CD4-positive, alpha-beta T cell treated with Interleukin-10 for 1 hour (primary cell): ENCODE data around the gene OXNAD1.
"Not testable (repeated sequence)": the region's sequence is repeated elsewhere in the genome, so short reads cannot be mapped to it uniquely, and the experiment has no call there.

Source experiments
- DNase-seq: peaks from one replicate; pipeline ENCODE4 v3.0.0-alpha.2; 2020

The OXNAD1 gene

GRCh38 chr3:16304061-16305010, 39.3 kb downstream of the OXNAD1 start:
- no peak for DNase-seq

DNA sequence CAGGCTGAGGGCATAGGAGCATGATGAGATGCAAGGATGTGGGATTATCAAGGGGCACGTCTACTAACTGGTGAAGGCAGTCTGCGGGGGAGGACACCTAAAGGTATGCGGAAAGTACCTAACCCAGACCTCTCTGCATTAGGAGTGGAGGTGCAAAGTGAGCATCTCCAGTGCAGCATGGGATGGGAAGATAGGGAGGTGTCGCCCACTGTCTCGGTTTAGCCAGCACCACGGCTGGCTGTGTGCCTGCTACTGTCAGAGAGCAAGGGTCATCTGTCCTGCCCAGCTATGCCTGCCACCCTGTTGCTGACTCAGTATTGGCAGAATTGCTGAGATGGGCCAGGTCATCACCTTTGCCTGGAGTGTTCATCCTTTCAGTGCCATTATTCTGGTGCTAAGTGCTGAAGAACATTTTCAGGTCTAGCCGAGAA, 40.1 kb downstream of the OXNAD1 start:
- peak; percentile 63 for DNase-seq

DNA sequence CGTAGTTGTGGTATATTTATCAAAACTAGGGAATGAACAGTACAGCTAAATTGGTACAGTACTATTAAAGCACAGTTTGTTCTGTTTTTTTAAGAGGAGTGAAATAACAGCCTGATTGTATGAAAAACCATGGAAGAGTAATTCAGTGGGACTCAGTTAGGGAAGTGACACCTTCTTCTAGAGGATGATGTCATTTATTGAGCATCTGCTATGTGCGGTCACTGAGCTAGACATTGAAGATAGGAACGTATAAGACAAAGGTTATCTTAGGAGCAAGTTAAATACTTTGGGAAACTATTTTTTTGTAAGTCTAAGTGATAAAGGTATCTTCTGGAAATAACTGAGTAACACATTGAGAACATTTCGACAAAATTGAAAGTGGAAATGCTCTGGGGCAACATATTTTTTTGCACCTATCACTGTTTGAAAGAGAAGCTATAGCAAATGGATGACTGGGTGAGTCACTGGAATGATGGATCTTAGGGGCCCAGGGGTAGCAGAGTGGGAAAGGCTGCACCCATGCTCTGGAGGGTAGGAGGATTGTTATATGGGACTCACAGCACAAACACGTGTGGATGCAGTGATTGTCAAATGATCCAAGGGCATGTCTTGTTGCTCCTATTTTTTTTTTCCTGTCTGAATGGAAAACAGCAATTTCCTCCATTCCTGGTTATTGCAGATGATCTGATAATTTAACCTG, 43.0 kb downstream of the OXNAD1 start:
- no peak for DNase-seq

GRCh38 chr3:16308727-16309126, 43.7 kb downstream of the OXNAD1 start:
- no peak for DNase-seq

DNA sequence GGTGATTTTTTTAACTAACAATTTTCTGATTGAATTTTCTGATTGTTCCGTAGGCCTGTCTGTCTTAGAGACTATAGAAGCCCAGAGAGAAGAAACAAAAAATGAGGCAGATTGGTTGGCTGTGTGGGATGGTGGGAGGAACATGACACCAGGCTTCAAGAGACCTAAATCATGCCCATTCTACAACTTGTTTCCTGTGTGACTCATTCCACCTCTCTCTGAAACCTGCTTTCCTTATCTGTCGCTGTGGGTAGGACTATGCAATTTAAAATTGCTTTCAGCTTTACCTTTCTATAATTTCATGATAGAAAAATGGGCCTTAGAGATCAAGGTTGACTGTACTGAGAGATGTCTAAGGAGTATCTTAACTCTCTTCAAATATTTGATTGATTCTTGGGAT, 44.5 kb downstream of the OXNAD1 start:
- peak; percentile 81 for DNase-seq

- not testable (repeated sequence) for DNase-seq
These were observed 45.5 kb downstream of the OXNAD1 start for GRCh38 chr3:16310486-16310885.

- peak; percentile 71 for DNase-seq
These were observed 47.0 kb downstream of the OXNAD1 start for GRCh38 chr3:16311960-16312451.

- no peak for DNase-seq
These were observed 49.1 kb downstream of the OXNAD1 start for GRCh38 chr3:16313886-16314645.

DNA sequence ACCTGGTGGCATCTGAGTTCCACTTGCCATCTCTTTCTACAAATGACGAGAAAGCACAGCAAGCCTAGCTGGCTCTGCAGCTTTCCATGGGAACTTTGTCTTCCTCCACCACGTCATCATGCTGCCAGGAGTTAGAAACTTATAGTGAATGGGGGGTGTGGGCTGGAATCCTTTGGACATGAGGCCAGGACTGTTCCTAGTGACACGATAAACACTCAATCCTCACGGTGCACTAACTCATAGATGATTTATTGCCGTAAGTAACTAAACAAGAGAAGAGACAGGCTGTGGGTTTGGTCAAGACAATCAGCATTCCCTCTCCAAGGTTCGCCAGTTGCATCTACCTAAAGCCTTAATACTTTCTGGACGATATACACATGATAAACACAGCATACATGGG, 50.6 kb downstream of the OXNAD1 start:
- no peak for DNase-seq

DNA sequence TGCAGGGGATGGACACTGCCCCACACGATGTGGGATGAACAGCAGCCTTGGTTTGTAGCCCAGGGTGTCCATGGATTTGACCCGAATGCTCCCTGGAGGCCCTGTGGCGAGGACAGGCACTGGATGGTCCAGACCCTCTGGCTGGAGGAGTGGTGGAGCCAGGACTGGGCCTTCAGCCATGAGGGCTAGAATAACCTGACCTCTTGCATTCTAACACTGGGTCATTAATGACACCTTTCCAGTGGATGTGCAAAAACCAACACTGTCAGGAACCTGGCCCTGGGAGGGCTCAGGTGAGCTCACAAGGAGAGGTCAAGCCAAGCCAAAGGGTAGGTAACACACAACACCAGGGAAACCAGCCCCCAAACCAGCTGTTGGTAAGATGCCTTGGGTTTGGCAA, 51.4 kb downstream of the OXNAD1 start:
- DNase-seq, result no peak

- no peak for DNase-seq
These were observed 52.0 kb downstream of the OXNAD1 start for GRCh38 chr3:16316847-16317560.

DNA sequence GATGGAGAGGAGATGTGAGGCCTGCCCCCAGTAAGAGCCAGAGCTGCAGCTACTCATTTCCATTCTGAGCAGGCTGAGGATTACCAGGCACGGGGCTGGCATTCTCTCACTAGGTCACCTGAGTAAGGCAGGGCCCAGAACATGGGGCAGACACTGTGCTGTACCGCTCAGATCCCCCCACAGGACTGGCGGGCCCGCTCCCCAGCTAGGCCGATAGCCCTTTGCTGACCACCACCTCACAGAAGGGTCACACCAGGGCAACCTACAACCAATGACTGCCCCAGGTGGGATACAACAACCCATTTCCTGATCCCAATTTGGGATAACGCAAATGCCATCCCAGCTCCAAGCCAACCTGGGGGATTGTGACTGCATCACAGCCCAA, 52.5 kb downstream of the OXNAD1 start:
- no peak for DNase-seq

DNA sequence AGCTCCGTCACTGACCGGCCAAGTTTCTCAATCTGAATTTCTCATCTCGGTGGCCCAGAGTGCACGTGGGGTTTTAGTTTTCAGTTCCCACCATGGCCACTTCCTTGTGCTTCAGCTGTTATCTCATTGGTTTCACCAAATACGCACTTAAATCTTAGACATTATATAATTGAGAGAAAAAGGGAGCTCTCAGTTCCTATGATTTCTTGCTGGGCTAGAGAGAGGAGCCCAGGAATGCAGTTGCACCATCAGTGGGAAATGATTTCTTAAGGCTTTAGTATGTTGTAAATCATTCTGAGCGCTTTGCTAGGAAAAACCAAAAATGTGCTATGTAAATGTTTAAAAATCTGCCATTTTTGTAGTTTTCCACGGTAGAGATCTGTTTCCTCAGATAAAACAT, 53.2 kb downstream of the OXNAD1 start:
- DNase-seq, result no peak

DNA sequence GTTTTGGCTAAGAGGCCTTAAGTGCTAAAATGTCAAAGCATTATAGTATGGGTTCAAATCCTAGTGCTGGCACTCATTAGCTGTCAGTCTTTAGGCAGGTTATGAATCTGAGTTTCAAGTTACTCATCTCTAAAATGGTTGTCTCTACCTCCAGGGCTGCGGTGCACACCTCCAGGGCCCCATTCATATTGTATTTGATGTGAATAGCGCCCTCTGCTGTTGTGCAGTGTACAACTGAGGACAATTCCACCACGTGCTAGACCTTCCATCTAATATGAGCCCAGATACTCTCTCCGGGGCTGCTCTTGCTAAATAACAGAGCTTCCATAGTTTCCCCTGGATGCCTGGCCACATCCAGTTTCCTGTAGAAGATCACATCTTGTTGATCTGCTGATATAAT, 54.3 kb downstream of the OXNAD1 start:
- DNase-seq, result peak; percentile 89

DNA sequence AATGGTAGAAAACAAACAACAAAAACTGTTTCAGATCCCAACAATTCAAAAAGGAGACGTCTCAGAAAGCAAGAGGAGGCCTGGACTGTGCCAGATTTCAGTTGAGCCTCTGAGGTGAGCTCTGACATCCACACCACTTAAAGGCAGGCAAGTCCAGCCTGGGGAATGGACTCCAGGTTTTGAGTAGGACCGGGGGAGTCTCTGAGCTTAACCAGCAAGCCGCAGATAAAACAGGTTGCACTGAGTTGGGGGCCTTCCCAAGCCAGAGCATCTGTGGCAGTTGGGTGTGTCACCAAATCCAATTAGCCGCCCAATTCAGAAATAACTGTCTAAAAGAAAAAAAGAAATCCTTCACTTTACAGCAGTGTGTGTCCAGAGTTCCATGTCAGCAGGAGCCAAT, 54.7 kb downstream of the OXNAD1 start:
- DNase-seq, result no peak

- DNase-seq, result no peak
These were observed 55.7 kb downstream of the OXNAD1 start for GRCh38 chr3:16320711-16321110.

GRCh38 chr3:16322189-16322588, 57.2 kb downstream of the OXNAD1 start:
- no peak for DNase-seq

- no peak for DNase-seq
These were observed 58.7 kb downstream of the OXNAD1 start for GRCh38 chr3:16323737-16324136.

DNA sequence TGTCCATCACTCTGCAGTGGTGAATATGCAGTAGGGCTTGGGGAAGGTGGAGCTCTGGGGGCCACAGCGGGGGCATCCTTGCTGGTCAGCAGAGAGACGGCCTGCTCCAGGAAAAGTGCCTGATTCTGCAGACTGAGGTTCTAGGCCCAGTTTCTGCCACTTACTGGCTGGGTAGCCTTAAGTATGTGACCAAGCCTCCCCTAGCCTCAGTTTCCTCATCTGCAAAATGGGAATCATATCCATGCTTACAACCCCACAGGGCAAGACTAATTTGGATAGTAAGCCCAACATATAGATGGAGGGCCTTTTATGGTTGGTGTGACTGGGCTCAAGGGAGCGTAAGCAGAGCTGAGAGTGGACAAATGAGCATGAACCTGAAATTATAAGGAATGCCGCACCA, 60.8 kb downstream of the OXNAD1 start:
- DNase-seq, result no peak

DNA sequence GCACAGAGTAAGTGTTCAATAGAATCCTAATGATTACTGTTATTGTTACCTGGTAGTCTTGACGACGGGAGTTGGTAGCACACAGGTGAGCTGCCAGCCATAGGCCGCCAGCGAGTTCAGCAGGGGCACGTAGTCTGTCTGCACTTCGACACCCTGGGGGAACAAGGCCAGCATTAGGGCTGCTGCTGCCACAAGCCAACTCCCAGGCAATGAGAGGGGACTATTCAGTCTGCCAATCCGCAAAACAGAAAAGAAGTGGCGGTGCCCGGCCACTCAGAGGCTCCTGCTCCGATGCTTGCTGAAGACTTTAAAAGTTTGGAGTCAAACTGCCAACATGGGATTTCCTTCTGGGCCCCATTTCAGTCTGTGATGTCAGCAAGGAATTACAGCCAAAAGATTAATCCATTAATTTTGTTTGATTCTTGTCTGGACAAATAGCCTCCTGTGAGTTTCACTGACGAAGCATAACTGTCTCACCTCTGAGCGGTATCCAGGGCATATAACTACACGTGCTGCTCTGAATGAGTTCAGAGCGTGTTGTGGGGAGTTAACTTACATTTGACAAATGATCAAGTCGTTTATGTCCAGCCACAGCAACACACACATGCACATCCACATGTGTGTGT, 61.8 kb downstream of the OXNAD1 start:
- no peak for DNase-seq

GRCh38 chr3:16328124-16328523, 63.1 kb downstream of the OXNAD1 start:
- DNase-seq, result no peak
